Thyroid gland (tissue), 4 donors: ENCODE data around the gene BORCS6. TPM values are rescaled to one million over a fixed set of nuclear protein-coding genes. Genes with fewer than 3 reads are reported as not detected.

ENCODE experiments used
- DNase-seq, 2 donors: peaks; one replicate each; pipeline ENCODE4 v3.0.0-alpha.2; 2019
- H3K27ac ChIP-seq, 3 donors: fragments of 200-600 bp; sonication (generic); 1 replicate in 2 of 3; 2 replicates in 1 of 3; pipeline ENCODE4 v1.5.1; 2016 to 2019; ENCODE audit warnings: mild to moderate bottlenecking in 1 of 3, moderate library complexity in 1 of 3
- H3K27me3 ChIP-seq: fragments of 200-600 bp; sonication (generic); one replicate; pipeline ENCODE4 v1.5.1; 2019
- H3K36me3 ChIP-seq, 2 donors: fragments of 200-600 bp; sonication (generic); one replicate each; pipeline ENCODE4 v1.5.1; 2016 to 2019
- H3K4me1 ChIP-seq, 2 donors: fragments of 200-600 bp; sonication (generic); one replicate each; pipeline ENCODE4 v1.5.1; 2017 to 2019
- H3K4me3 ChIP-seq, 3 donors: fragments of 200-600 bp; sonication (generic); replicated peaks in 1 of 3; 1 replicate in 2 of 3; 2 replicates in 1 of 3; pipeline ENCODE4 v1.5.1; 2016; ENCODE audit warnings: mild to moderate bottlenecking in 1 of 3
- H3K9me3 ChIP-seq: fragments of 200-600 bp; sonication (generic); one replicate; pipeline ENCODE4 v1.5.1; 2017
- POLR2A ChIP-seq, 2 donors: fragments of 450-650 bp; IDR thresholded peaks; one replicate each; pipeline ENCODE4 v1.6.1; 2017; ENCODE audit warnings: antibody characterized with exemption in 2 of 2, mild to moderate bottlenecking in 2 of 2, moderate library complexity in 1 of 2
- WGBS, 2 donors: methylation state at CpG; one replicate each; pipeline ENCODE4 v1.1.5; 2017; 5-methylcytosine and 5-hydroxymethylcytosine counted together
- intact Hi-C: fragments of 100-400 bp; cut with DNase I; formaldehyde crosslinking; loops from one replicate; pipeline ENCODE4 v1.15.1; 2023
- total RNA-seq, 4 donors: library from RNA; depleted of rRNA; stranded (reverse); fragments of >200 nt; gene quantifications; one replicate each; pipeline ENCODE4 v1.2.3, GENCODE V29; 2016
- TF ChIP-seq, protein P1 (sequence below), 6 experiments: fragments of 200-600 bp in 3 of 6; fragments of 450-650 bp in 3 of 6; sonication (generic) in 3 of 6; IDR thresholded peaks; one replicate each; pipeline ENCODE4 v1.5.1; 2016 to 2019; ENCODE audit warnings: antibody characterized with exemption in 6 of 6, mild to moderate bottlenecking in 2 of 6, inconsistent platforms in 1 of 6, moderate library complexity in 1 of 6

The BORCS6 gene
- total RNA-seq, 4 donors from 2014 or later: 7.7 to 17.0 (median 15.5) TPM

DNA sequence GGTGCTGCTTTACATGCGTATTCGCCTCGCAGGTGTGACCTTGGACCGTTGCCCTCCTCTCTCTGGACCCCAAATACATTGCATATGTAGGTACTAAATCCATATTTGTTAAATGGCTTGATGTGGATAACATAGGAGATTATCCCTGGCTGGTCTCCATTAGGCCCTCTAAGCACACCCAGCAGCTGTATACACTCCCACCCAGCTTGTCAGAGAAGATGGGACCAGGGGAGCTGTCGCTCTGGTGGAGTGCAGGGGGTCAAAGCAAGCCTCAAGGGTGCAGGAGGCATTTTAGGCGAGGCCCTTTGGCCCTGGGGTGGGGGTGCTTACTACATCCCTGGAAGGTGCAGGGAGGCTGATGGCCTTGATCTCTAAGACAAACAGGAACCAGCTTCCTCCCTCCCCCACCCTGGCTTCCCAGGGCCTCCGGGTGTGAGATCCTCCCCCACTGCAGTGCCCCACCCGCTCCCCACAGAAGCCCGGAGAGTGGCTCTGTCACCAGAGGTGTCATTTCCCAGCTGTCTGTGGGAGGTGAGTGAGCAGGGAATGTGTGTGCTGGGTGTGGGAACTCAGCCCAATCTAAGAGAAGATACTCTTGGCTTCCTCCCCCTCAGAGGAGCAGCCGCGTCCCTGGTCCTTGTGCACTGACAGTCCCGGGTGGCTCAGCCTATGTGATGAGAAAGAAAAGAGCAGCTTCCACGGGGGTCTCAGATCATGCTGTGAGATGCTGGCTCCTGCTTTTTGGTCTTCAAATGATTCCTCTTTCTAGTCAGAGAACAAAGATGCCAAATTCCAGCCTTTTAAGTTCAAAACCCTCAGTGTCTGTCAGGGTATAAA, 25.8 kb downstream of the BORCS6 start:
- no peak overlapping the region for H3K4me3 ChIP-seq
- DNase-seq: peak; percentile 80 to 82
- no peaks in the 10 kb centered on the region for H3K9me3 ChIP-seq
- peaks cover 31 to 39% of the 10 kb centered on the region in 2 donors for H3K4me1 ChIP-seq
- TF ChIP-seq POLR2A (IDR thresholded peaks at IDR 0.05): peak in 1 of 2 donors; percentile 24
- TF ChIP-seq, protein P1, sequence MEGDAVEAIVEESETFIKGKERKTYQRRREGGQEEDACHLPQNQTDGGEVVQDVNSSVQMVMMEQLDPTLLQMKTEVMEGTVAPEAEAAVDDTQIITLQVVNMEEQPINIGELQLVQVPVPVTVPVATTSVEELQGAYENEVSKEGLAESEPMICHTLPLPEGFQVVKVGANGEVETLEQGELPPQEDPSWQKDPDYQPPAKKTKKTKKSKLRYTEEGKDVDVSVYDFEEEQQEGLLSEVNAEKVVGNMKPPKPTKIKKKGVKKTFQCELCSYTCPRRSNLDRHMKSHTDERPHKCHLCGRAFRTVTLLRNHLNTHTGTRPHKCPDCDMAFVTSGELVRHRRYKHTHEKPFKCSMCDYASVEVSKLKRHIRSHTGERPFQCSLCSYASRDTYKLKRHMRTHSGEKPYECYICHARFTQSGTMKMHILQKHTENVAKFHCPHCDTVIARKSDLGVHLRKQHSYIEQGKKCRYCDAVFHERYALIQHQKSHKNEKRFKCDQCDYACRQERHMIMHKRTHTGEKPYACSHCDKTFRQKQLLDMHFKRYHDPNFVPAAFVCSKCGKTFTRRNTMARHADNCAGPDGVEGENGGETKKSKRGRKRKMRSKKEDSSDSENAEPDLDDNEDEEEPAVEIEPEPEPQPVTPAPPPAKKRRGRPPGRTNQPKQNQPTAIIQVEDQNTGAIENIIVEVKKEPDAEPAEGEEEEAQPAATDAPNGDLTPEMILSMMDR (IDR thresholded peaks at IDR 0.05): no peak
- H3K27ac ChIP-seq: peak overlapping the region; percentile 98 to 100 (median 100)
- no peaks in the 10 kb centered on the region for H3K27me3 ChIP-seq
- intact Hi-C loops: no loop called here
- 25 to 28% methylated on average over 12 to 13 of the region's 13 CpGs for WGBS, 2 donors
- peaks cover 0 to 13% of the 10 kb centered on the region in 2 donors for H3K36me3 ChIP-seq

DNA sequence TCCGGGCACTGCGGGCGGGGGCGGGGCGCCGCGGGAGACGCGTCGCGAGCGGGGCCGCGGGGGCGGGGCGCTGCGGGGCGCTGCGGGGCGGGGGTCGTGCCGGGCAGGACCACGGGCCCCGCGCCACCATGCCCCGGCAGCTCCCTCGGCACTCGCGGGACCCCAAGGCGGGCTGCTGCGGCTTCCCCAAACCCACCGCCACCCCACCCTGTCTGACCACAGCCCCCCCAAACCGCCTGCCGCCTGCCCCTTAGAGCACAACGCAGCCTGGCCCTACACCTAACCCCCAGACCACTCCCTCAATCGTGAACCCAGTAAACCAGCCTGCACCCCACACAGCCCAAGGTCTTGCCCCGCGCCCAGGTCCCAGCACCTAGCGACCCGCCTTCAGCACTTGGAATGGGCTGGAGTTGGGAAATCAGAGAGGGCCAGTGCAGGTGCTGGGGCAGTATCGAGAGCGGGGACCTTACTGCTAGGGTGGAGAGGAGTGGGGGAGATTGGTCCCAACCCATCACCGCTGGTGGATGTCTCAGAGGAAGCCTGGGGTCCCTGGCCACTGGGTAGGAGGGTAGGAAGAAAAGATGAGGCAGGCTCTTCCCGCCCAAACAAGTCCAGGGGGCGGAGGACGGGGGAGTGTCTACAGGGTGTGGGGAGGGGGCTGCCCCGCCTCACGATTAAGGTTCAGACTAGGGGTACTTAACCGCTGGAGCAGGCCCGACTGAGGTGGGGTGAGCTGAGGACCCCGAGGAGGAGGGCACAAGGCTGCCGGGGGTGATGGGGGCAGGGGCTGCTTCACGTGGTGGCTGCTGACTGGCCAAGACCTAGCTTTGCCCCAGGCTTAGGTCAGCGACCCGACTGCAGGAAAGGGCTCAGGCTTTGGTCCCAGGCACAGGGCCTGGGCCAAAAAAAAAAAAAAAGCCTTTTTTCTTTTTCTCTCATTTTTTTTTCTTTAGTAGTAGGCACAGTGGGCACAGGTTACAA, 26.7 kb downstream of the BORCS6 start:
- peaks cover 31 to 48% of the 10 kb centered on the region in 2 donors for H3K4me1 ChIP-seq
- DNase-seq: peak in 1 of 2 donors; percentile 49
- WGBS, 2 donors: 11 to 17% methylated on average over 22 to 25 of the region's 55 CpGs

DNA sequence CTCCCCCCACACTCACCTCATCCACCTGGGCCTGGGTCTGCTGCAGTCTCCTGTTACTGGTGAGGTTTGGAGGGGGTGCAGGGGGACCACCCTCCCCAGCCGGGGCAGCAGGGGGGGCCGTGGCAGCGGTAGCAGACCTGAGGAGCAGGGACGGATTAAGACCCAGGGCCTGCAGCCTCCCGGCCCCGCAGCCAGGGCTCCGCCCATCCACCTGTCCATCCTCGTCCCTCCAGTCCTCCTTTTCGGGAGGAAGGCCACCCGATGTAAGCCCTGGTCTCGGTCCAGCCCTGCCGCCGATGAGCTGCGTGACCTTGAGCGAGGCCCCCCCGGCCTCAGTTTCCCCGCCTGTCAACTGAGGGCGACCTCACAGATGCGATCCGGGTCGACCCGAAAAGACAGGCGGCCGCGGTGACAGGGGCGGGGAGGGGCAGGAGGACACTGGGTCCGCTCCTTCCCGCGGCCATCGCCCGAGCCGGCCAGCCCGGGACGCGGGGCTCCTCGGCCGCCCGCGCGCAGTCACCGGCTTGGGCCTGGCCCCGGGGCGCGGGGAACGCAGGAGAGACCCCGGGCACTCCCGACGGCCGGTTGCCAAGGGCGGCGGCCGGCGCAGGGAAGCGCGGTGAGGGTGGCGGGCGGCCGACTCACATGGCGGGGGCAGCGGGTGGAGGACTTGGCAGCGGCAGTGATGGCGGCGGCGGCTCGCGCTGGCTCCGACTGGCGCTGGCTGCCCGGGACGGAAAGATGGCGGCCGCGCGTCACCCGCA, 27.6 kb downstream of the BORCS6 start, which contains the start of gene VAMP2:
Gene VAMP2 (minus strand): TSS at position 716 of the 764 bp plus-strand sequence. CDS start 69 bp downstream, at position 647.
- H3K4me1 ChIP-seq: peaks cover 31 to 57% of the 10 kb centered on the region in 2 donors
- H3K27ac ChIP-seq: peak within 1 kb of the TSS; percentile 98 to 100 (median 100)
- WGBS, 2 donors: 0% methylated on average over 1 to 7 of the region's 75 CpGs
- H3K27me3 ChIP-seq: no peaks in the 10 kb centered on the region
- peaks cover 0 to 13% of the 10 kb centered on the region in 2 donors for H3K36me3 ChIP-seq
- H3K4me3 ChIP-seq: peak within 1 kb of the TSS; percentile 98 to 99 (median 99)
- intact Hi-C loops: no loop called here
- peak; percentile 67 to 92 for TF ChIP-seq POLR2A (IDR thresholded peaks at IDR 0.05)
- TF ChIP-seq, protein P1 (IDR thresholded peaks at IDR 0.05): peak in 1 of 6 experiments; percentile 8
- no peaks in the 10 kb centered on the region for H3K9me3 ChIP-seq
- peak; percentile 81 to 86 for DNase-seq

More for the DNA sequence above, 26.7 kb downstream of the BORCS6 start:
- H3K4me3 ChIP-seq: peak overlapping the region in 1 of 3 donors; percentile 99
- no peak for TF ChIP-seq POLR2A (IDR thresholded peaks at IDR 0.05)
- TF ChIP-seq, protein P1 (IDR thresholded peaks at IDR 0.05): no peak
- intact Hi-C loops: no loop called here
- H3K27me3 ChIP-seq: no peaks in the 10 kb centered on the region
- H3K36me3 ChIP-seq: peaks cover 0 to 13% of the 10 kb centered on the region in 2 donors
- no peaks in the 10 kb centered on the region for H3K9me3 ChIP-seq
- peak overlapping the region; percentile 98 to 100 (median 100) for H3K27ac ChIP-seq

DNA sequence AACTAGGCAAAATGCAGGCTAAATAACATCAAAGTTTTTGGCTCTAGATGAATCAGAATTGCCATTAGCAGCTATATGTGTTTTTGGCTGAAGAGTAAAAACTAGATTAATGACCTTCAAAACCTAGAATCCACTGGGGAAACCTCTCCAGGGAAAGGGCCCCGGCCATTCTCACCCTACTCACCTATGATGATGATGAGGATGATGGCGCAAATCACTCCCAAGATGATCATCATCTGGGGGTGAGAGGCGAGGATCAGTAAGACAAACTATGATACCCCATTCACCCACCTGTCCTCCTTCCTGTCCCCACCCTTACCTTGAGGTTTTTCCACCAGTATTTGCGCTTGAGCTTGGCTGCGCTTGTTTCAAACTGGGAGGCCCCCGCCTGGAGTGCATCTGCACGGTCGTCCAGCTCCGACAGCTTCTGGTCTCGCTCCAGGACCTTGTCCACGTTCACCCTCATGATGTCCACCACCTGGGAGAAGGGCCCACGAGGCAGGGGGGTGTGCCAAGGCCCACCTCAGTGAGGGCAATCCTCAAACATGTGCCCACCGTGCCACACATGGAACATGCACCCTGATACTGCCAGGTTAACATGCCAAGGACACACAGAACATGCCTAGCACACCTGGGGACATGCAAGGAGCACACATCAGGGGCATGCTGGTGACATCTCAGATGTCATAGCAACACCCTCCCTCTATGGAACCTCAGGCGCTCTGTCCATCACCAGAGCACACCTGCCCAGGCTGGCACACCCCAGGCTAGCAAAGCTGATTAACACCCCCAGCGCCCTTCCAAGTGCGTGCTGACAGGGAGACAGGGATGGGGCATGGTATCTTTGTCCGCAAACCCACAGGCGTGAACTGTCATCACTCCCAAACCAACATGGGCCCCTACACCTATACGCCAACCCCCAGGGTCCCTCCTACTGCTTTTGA, 28.4 kb downstream of the BORCS6 start:
- Histone ChIP-seq H3K27me3 (no peaks in the 10 kb centered on the region), H3K36me3 (peaks cover 0 to 13% of the 10 kb centered on the region in 2 donors), H3K4me1 (peaks cover 35 to 64% of the 10 kb centered on the region in 2 donors), H3K27ac (peak overlapping the region; percentile 98 to 100 (median 100)), H3K4me3 (peak overlapping the region; percentile 98 to 99 (median 99)), H3K9me3 (no peaks in the 10 kb centered on the region)
- TF ChIP-seq, protein P1 (IDR thresholded peaks at IDR 0.05): no peak
- TF ChIP-seq POLR2A (IDR thresholded peaks at IDR 0.05): no peak
- intact Hi-C loops: no loop called here
- no peak for DNase-seq
- 53 to 68% methylated on average over 17 of the region's 19 CpGs for WGBS, 2 donors
